MCF 10A (cell line): Measurements from ENCODE around the gene NRXN3. TPM values are rescaled to one million over a fixed set of nuclear protein-coding genes. Genes with fewer than 3 reads are reported as not detected.

Source experiments
- BruUV-seq: library from RNA; stranded (reverse); fragments of 400-500 nt; replicated peaks from 2 replicates; lab custom pipeline; 2021; lab: Mats Ljungman, UMichigan
- CTCF ChIA-PET: fragments of 300-600 bp; sonication (Branson Sonifier 250); formaldehyde crosslinking; extraction: SDS; loops from one replicate; lab custom pipeline; 2021; ENCODE audit warnings: antibody characterized with exemption, inconsistent platforms; lab: Yijun Ruan, JAX
- POLR2A ChIA-PET: fragments of 300-600, 350-650 bp; sonication (Branson Sonifier 250); formaldehyde crosslinking; extraction: SDS; loops from one replicate; lab custom pipeline; 2020; ENCODE audit warnings: antibody characterized with exemption, inconsistent platforms; lab: Yijun Ruan, JAX
- DNase-seq: peaks from one replicate; pipeline ENCODE4 v3.0.0-alpha.2; 2018; ENCODE audit not compliant: unreplicated experiment
- H3K27ac Mint-ChIP-seq: one replicate; pipeline ENCODE4 v1.8.0; 2022; ENCODE audit warnings: mild to moderate bottlenecking, low read depth, mixed read lengths; ENCODE audit not compliant: unreplicated experiment
- H3K27me3 Mint-ChIP-seq: one replicate; pipeline ENCODE4 v1.8.0; 2022; ENCODE audit warnings: mixed read lengths; ENCODE audit not compliant: insufficient read depth, unreplicated experiment
- H3K36me3 Mint-ChIP-seq: one replicate; pipeline ENCODE4 v1.8.0; 2022; ENCODE audit warnings: mild to moderate bottlenecking, moderate library complexity, mixed read lengths; ENCODE audit not compliant: insufficient read depth, unreplicated experiment
- H3K4me1 Mint-ChIP-seq: one replicate; pipeline ENCODE4 v1.8.0; 2022; ENCODE audit warnings: mixed read lengths; ENCODE audit not compliant: insufficient read depth, unreplicated experiment
- H3K4me3 Mint-ChIP-seq: one replicate; pipeline ENCODE4 v1.8.0; 2022; ENCODE audit warnings: mild to moderate bottlenecking, moderate library complexity, mixed read lengths; ENCODE audit not compliant: unreplicated experiment
- H3K9me3 Mint-ChIP-seq: one replicate; pipeline ENCODE4 v1.8.0; 2022; ENCODE audit warnings: mixed read lengths; ENCODE audit not compliant: unreplicated experiment
- CTCF ChIP-seq: fragments of 200-600 bp; IDR thresholded peaks from one replicate; pipeline ENCODE4 v1.8.0; 2022; ENCODE audit warnings: antibody characterized with exemption, mild to moderate bottlenecking; ENCODE audit not compliant: unreplicated experiment
- intact Hi-C: fragments of 100-400 bp; cut with micrococcal nuclease; formaldehyde crosslinking; loops from 2 replicates; pipeline ENCODE4 v1.14.1; 2022
- total RNA-seq: library from RNA; stranded (reverse); gene quantifications from 2 replicates; pipeline ENCODE4 v1.2.3, GENCODE V29; 2022

Gene NRXN3
- total RNA-seq, 1 experiment from 2014 or later = not detected

DNA sequence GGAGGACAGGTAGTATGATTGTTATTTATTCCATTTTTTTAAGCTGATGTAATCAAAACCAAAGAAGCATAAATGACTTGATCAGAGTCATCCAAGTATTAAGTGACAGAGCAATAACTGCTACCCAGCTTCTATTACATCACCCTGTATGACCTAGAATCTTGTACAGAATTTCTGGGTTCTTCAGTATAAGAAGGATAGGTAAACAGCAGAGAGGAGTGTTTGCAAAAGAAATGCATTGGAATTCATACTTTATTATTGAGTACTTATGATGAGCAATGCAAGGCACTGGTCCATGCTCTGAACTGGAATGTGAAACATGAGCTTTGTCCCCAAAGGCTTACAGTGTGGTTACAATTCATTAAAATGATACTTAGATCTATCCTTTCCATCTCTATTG, 1124.3 kb downstream of the NRXN3 start:
- H3K4me1 Mint-ChIP-seq = no peaks in the 10 kb centered on the region
- no peak overlapping the region for H3K27ac Mint-ChIP-seq

GRCh38 chr14:79295385-79295784, 1125.2 kb downstream of the NRXN3 start:
- ChIA-PET POLR2A (no interaction called here), CTCF (interaction anchor here (0.5 kb wide), 1 partner anchor 193 kb away, joined by 3 read pairs; no protein-coding TSS in a partner anchor)
- Mint-ChIP-seq H3K9me3 (no peaks in the 10 kb centered on the region), H3K27ac (no peak overlapping the region), H3K27me3 (peaks cover 28% of the 10 kb centered on the region), H3K4me1 (no peaks in the 10 kb centered on the region), H3K4me3 (no peak overlapping the region), H3K36me3 (peaks cover 4% of the 10 kb centered on the region)
- TF ChIP-seq CTCF = no peak
- DNase-seq = no peak
- intact Hi-C loops = no loop called here
- no TSS peak for BruUV-seq

More for the DNA sequence above, 1124.3 kb downstream of the NRXN3 start:
- no peaks in the 10 kb centered on the region for H3K9me3 Mint-ChIP-seq
- peaks cover 4% of the 10 kb centered on the region for H3K36me3 Mint-ChIP-seq
- TF ChIP-seq CTCF = no peak
- intact Hi-C loops = no loop called here
- H3K4me3 Mint-ChIP-seq = no peak overlapping the region
- peaks cover 36% of the 10 kb centered on the region for H3K27me3 Mint-ChIP-seq
- CTCF ChIA-PET = interaction anchor here (0.6 kb wide), 1 partner anchor 37 kb away, joined by 3 read pairs; no protein-coding TSS in a partner anchor
- no peak for DNase-seq
- POLR2A ChIA-PET = no interaction called here
- BruUV-seq = no TSS peak

DNA sequence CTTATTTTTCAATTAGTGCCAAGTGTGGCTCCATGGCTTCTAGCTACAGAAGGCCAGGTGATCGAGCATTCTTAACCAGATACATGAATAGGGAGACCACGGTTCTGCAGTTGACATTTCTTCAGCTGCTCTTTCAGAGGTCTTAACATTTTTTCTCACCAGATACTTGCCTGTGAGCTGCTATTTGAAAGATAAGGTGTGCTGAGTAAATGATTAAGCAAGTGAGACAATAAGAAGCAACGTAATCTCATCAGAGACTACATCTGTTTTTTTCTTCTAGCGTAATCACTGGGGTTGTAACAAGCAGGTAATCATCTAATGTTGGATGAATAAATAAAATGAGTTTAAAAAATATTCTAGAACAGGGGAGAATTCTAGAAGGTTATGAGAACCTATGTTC, 1128.2 kb downstream of the NRXN3 start:
- CTCF ChIA-PET = no interaction called here
- no peak for TF ChIP-seq CTCF
- Mint-ChIP-seq H3K27ac (no peak overlapping the region), H3K9me3 (no peaks in the 10 kb centered on the region), H3K4me3 (no peak overlapping the region), H3K4me1 (no peaks in the 10 kb centered on the region), H3K36me3 (no peaks in the 10 kb centered on the region), H3K27me3 (peaks cover 22% of the 10 kb centered on the region)
- POLR2A ChIA-PET = no interaction called here
- no peak for DNase-seq
- BruUV-seq = no TSS peak
- intact Hi-C loops = no loop called here

- no peaks in the 10 kb centered on the region for H3K9me3 Mint-ChIP-seq
- H3K4me3 Mint-ChIP-seq = no peak overlapping the region
- no peaks in the 10 kb centered on the region for H3K36me3 Mint-ChIP-seq
- BruUV-seq = no TSS peak
- H3K27ac Mint-ChIP-seq = no peak overlapping the region
- peaks cover 14% of the 10 kb centered on the region for H3K27me3 Mint-ChIP-seq
- intact Hi-C loops = no loop called here
- ChIA-PET POLR2A (no interaction called here), CTCF (no interaction called here)
- no peak for TF ChIP-seq CTCF
- no peaks in the 10 kb centered on the region for H3K4me1 Mint-ChIP-seq
- no peak for DNase-seq
These were observed 1129.0 kb downstream of the NRXN3 start for GRCh38 chr14:79299162-79299561.
